Measurements from ENCODE around the gene TEX19.

GRCh38 chr17:82402865-82403264, 43.8 kb downstream of the TEX19 start:
- TF ChIP-seq POLR2A (IDR thresholded peaks at IDR 0.05): no peak
- no peak for TF ChIP-seq POLR2AphosphoS5 (IDR thresholded peaks at IDR 0.05)
- TF ChIP-seq, protein P1, sequence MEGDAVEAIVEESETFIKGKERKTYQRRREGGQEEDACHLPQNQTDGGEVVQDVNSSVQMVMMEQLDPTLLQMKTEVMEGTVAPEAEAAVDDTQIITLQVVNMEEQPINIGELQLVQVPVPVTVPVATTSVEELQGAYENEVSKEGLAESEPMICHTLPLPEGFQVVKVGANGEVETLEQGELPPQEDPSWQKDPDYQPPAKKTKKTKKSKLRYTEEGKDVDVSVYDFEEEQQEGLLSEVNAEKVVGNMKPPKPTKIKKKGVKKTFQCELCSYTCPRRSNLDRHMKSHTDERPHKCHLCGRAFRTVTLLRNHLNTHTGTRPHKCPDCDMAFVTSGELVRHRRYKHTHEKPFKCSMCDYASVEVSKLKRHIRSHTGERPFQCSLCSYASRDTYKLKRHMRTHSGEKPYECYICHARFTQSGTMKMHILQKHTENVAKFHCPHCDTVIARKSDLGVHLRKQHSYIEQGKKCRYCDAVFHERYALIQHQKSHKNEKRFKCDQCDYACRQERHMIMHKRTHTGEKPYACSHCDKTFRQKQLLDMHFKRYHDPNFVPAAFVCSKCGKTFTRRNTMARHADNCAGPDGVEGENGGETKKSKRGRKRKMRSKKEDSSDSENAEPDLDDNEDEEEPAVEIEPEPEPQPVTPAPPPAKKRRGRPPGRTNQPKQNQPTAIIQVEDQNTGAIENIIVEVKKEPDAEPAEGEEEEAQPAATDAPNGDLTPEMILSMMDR (IDR thresholded peaks at IDR 0.05): no peak
